GM19023 (cell line): ENCODE results near the gene NAA16.
"Not testable (repeated sequence)": the region's sequence is repeated elsewhere in the genome, so short reads cannot be mapped to it uniquely, and the experiment has no call there.

Source experiments
- ATAC-seq: cut with Tn5 transposase; IDR thresholded peaks from one replicate; pipeline ENCODE4 v1.9.1; 2021; ENCODE audit warnings: mild to moderate bottlenecking, moderate library complexity; ENCODE audit not compliant: unreplicated experiment

Gene NAA16

DNA sequence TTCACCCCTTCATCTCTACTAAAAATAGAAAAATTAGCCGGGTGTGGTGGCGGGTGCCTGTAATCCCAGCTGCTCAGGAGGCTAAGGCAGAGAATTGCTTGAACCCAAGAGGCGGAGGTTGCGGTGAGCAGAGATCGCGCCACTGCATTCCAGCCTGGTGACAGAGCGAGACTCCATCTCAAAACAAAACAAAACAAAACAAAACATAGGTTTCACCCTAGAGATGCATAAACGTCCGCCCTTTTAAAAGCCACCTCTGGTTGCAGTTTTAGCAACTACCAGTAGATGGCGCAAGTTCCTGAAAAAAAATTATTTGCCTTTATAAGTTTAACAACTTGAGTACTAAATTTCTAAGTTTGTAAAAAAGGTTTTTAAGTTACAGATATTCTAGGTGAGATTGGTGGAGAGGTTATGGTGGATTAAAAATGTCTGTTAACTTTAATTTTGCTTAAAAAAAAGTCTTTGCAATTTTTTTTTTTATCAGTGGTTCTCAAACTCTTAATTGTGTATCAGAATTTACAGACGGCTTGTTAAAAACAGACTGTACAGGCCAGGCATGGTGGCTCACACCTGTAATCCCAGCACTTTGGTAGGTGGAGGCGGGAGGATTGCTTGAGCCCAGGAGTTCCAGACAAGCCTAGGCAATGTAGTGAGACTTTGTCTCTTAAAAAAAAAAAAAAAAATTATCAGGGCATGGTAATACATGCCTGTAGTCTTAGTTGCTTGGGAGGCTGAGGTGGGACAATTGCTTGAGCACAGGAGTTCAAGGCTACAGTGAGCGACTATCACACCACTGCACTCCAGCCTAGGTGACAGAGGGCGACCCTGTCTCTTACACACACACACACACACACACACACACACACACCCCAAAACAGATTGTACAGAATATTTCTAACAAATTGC lies 42.1 kb downstream of the NAA16 start:
- ATAC-seq = no peak

DNA sequence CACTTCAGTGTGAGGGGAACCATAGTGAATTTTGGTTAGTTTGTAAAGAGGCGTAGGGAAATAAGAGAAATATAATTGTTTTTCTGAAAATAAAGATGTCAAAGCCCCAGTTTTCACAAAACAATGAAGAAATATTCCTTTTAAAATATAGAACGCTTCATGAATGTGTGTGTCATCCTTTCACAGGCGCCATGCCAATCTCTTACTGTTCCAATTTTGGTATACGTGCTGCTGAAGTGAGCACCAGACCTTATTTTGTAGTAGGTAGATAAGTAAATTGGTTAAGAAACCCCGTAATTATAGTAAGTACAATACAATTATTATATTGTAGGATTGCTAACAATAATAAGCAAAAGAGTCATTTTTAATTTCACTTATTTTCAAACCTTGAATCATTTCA lies 43.3 kb downstream of the NAA16 start:
- ATAC-seq = no peak

DNA sequence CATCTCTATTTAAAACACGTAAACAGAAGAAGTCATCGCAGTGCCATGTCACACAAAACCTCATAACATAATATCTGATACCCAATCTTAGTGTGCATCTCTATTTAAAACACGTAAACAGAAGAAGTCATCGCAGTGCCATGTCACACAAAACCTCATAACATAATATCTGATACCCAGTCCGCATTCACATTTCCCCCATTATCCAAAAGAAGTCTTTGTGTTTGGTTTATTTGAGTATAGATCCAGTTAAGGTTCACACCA lies 45.2 kb downstream of the NAA16 start:
- not testable (repeated sequence) for ATAC-seq

DNA sequence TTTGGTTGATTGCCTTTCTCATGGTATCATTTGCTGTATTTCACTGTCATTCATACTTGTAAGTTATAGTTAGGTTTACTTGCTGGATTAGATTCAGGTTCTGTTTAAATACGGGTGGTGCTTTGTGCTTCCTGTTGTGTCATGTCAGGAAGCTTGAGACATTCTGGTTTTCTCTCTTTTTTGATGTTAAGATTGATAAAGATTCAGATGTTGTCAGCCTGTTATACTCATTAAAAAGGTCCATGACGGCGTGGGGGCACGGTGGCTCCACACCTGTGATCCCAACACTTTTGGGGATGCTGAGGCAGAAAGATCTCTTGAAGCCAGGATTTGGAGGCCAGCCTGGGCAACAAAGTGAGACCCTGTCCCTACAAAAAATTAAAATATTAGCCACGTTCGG lies 45.7 kb downstream of the NAA16 start:
- no peak for ATAC-seq

DNA sequence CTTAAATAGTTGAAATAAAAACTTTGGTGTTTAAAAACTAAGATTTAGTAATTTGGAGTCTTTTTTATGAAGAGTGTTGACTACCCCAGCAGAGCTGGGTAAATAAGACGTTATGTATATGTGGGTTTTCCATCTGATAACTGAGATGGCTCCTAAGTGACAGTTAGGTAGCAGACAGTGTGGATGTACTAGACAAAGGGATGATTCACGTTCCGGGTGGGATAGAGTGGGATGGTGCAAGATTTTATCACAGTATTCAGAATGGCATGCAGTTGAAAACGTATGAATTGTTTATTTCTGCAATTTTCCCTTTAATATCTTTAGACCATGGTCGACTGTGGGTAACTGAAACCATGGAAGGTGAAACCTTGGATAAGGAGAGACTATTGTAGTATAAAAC lies 50.4 kb downstream of the NAA16 start:
- ATAC-seq = no peak

DNA sequence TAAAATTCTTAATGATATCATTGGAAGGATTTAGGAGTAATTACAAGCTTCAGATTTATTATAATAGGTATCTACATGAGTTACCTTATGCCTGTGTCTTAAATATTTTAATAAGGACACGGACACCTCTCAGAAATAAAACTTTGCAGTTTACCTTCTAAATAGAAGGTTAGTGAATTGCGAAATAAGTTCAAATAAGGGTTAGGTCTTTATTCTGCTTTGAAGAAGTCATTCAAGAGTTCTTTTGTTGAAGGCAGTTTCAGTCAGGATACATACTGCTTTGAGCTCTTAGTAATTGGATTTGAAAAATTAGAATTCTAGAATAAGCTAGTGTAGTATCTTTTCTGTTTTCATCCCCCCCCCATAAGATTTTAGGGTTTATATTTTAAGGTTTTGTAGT lies 53.0 kb downstream of the NAA16 start:
- no peak for ATAC-seq

DNA sequence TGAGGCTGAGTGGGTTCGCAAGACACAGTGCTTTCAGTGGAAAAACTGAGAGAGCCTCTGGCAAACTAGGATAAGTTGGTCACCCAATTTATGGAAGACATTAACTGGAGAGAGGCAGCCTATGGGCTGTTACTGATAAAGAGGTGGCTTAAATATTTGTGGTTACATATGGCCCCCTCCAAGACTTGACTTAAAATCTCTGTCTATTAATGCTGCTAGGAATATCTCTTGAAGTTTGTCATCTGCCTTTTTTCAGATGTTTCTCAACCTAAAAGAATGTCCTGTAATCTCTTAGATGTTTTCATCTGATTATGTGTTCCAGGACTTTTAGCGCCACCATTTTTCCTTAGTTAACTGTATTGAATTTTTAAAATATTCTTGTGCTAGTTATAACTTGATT lies 54.6 kb downstream of the NAA16 start:
- ATAC-seq = no peak

DNA sequence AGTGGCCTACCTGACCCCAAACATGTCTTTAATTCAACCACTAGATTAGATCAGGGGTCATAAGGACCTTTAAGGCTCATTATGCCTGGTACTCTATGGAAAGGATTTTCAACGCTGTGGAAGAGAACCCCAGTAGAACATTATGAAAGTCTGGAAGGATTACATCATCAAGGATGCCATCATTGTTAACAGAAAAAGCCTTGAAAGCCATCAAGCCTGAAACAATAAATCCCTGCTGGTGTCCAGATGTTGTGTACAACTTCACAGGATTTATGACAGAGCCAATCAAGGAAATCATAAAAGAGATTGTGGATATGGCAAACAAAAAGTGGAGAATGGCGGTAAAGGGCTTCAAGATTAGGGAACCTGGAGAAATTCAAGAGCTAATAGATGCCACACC lies 59.7 kb downstream of the NAA16 start:
- ATAC-seq = no peak

DNA sequence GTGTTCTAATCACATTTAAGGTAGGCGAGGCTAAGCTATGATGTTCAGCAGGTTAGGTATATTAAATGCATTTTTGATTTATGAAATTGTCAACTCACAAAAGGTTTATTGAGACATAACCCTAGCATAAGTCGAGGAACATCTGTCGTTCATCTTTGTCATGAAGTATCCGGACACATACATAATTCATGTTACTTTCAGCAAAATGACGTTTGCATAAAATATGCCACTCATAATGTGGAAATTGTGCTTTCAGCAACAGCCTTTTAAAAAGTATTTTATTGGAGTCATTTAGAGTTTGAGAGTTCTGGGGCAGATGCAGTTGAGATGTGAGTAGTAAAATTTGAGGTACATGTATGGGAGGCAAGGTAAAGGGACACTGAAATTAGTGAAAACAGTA lies 66.4 kb downstream of the NAA16 start:
- ATAC-seq = no peak

DNA sequence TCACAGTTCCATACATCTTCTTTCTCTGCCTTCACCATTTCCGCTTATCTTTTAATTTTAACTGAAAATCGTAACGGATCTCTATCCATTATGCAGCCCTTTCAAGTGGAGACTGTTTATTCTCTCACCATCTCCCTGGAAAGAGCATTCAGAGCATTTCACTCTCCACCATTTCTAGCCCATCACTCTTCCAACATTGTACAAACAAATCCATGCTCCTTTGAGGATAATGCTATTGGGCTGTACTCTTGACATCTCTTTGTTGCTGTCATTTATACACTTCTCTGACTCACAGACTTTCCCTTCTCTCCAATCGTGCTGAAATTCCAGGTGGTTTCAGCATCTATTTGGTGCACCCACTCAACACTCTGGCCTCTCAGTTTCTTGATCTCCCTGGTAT lies 71.4 kb downstream of the NAA16 start:
- ATAC-seq = no peak

DNA sequence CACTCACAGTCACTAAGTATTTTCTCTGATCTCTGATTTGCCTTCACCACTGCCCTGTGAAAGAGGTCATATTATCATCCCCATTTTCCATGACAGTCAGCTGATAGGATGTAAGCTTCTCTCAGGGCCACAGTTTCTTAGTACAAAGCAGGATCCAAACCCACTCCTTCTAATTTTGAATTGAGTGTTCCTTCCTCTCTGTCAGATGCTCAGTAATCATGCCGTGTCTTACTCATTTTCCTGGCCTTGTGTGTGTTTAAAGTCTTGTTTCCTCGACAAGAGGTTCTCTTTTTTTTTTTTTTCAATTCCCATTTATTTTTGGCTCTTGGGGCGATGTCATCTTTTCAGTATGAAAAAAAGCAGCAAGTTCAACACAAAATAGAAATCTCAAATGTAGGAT lies 72.3 kb downstream of the NAA16 start:
- no peak for ATAC-seq

DNA sequence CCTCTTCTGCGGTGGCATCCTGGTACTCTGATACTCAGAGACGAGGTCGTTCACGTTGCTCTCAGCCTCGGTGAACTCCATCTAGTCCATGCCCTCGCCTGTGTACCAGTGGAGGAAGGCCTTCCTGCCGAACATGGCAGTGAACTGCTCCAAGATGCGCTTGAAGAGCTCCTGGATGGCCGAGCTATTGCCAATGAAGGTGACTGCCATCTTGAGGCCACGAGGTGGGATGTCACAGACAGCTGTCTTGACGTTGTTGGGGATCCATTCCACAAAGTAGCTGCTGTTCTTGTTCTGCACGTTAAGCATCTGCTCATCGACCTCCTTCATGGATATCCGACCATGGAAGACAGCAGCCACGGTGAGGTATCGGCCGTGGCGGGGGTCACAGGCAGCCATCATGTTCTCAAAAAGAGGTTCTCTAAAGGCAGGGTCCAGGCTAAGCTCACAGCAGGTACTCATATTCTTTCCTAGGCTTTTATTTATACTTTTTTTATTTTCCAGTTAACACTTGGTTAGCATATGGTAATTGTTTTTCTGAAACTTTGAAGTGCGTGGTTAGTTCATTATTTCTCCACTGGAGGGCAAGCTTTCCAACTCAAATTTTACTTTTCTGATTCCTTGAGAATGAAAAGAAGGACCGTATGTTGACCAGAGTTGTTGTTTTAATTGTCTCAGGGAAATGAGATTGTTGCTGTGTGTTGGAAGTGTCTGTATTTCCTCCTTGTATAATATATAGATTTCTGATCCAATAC lies 73.9 kb downstream of the NAA16 start:
- no peak for ATAC-seq

DNA sequence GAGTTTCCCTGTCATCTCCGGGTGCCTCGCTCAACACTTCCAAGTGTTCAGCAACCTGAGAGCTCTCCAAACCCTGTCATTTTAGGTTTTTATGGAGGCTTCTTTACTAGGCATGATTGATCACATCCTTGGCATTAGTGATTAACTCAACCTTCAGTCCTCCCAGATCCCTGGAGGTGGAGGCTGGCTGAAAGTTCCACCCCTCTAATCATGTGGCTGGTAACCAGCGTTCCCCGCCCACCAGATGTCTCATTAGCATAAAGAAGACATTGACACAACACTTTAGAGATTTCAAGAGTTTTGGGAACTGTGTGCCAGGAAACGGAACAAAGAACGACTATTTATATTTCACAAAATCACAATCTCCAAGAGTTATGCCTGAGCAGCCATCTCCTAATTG lies 75.1 kb downstream of the NAA16 start:
- ATAC-seq = no peak

DNA sequence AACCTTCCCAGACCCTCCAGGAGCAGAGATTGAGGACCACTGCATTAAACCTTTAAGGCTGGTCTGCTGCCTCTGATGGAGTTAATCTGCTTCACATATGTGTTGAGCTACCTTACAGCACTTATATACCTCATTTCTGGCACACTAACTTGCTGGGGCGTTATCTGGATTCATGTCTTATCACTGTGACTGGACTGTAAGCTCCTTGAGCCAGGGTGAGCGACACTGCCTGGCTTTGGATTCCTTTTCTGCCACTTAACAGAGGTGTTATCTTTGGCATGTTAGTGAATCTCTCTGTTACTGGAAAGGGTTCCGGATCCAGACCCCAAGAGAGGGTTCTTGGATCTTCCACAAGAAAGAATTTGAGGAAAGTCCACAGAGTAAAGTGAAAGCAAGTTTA lies 76.5 kb downstream of the NAA16 start:
- no peak for ATAC-seq

DNA sequence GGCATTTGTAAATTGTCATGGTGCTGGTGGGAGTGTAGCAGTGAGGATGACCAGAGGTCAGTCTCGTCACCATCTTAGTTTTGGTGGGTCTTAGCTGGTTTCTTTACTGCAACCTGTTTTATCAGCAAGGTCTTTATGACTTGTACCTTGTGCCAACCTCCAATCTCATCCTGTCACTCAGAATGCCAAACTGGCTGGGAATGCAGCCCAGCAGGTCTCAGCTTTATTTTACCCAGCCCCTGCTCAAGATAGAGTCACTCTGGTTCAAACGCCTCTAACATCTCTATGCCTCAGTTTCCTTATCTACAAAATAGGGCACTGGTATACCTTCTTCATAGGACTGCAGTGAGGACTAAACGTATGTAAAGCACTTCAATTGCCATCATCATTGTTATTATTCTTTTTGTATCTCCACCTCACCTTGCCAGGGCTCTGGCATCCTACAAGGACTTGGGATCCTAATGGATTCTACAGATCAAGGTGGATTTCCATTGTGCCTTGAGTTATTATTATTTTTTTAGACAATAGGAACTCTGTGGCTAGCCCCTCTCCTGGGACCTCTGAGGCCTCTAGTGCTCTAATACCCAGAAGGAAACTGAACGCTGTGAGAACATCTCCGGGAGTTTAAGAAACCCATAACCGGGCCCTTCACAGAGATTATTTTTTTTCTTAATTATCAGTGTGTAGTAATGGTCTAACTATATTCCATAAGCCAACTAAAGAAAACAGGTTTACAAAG lies 77.2 kb downstream of the NAA16 start:
- no peak for ATAC-seq

DNA sequence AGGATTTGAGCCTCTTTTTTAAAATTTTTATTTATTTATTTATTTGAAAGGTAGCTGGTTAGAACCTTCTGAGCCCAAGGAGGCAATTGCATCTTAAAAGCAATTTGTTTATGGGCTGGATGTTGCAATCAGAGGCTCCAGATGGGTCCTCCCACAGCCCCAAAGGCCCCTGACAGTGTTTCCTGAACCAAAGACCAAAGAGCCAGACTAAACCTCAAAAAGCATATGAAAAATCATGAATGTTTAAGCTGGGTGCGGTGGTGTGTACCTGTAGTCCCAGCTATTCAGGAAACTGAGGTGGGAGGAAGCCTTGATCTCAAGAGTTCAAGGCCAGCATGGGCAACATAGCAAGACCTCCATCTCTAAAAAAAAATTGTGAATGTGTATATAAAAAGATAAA lies 78.5 kb downstream of the NAA16 start:
- no peak for ATAC-seq

DNA sequence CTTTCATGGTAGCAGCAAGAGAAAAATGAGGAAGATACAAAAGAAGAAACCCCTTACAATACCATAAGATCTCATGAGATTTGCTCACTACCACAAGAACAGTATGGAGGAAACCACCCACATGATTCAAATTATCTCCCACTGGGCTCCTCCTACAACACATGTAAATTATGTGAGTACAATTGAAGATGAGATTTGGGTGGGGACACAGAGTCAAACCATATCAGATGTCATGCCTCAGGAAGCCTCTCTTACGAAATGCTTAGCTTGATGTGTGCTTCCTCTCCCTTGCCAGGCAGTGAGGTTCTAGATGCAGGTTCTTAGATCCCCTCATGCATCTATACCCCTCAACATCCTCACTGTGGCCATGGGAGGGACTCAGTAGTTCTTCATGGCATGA lies 83.1 kb downstream of the NAA16 start:
- ATAC-seq = no peak

DNA sequence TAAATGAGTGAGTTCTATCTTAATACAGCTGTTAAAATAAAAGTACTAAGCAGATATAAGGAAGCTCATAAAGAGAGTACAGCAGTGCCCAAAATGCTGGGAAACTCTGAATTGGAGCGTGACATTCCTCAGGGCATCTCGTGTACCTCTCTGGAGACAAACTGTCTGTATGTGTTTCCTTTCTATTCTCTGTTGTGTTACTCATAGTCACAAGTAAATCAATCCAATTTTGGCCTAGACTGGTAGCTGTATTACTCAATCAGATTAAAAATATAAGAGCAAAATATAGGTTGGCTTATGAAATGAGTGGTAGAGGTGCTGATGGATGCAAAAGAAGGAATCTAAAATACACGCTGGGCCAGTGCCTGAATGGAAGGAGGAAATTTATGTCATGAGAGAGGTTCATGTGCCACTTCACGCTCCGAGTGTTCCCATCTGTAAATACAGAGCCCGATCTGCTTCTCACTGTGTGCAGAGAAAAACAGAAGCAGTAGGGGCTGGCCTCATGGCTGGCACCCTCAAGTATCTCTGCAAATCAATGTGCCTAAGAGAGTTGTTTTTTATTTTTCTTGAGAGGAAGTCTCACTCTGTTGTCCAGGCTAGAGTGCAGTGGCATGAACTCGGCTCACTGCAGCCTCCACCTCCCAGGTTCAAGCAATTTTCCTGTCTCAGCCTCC lies 87.6 kb downstream of the NAA16 start:
- no peak for ATAC-seq

DNA sequence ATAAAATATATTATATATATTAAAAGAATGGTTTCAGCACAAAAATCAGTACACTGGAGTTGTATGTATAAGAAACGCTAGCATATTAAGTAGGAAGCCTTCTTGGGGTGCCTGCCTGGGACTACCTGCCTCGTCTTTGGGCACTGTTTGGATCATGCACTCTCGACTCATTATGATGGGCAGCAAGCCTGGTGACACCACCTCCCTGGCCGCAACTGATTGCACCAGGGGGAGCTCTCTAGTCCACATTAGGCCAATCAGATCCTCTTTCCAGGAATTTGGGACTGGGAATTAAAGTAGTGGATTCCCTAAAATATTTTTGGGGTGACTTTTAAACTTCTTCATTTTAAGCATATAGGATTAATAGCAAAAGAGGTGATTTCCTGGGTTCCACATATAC lies 90.3 kb downstream of the NAA16 start:
- no peak for ATAC-seq

DNA sequence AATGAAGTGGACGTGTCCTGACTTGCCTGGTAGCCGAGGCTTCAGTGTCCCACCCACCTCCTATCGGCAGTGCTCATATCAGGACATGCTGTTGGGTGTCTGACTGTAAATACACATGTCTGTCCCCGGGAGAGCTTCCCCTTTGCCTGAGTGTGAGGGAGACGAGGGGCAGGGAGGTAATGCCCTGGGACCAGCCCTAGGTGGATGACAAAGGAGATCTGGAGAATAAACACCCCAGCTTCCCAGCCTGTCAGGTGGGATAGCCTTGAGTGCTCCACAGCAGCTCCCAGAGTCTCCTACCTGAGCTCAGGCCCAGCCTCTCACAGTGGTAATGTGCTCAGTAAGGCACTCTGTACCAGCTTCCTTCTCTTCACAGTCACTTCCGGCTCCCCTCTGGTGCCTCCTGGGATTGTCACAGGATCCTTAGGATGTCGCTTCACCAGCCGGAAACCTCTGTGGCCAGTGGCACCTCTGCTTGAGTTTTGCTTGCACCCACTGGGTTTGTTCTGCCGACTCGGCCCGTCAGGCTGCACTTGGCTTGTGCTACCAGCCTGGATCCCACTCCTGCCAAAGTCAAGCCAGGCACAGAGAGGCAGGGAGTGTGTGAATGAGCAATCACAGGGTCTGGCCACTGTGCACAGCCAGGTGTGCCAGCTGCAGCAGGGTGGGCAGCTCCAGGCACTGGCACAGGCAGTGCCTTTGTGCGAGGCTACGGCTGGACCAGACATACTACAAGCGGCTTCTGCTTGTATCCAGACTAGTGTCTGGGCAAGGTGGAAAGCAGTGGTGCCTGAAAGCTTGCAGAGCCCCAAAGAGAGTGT lies 91.8 kb downstream of the NAA16 start:
- no peak for ATAC-seq

DNA sequence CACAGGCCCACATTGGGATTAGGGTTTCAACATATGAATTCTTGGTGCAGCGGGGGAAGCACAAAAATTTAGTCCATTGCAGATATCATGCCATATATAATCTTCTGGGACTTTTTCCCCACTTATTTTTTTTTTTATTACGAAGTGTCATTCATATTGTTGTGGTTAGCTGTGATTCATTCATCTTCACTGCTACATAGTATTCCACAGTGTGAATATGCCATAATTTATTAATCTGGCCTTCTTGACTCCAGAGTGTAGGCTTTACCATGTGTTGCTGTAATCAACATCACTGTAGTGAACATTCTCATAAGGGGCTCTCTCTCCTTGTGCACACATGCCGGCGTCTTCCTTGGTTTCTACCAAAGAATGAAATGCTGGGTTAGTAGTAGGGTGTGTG lies 92.9 kb downstream of the NAA16 start:
- ATAC-seq = no peak
